Kidney epithelial cell (primary cell): ENCODE results near the gene MDP1. TPM values are rescaled to one million over a fixed set of nuclear protein-coding genes. Genes with fewer than 3 reads are reported as not detected.

ENCODE experiments used
- DNase-seq: peaks from one replicate; pipeline ENCODE4 v3.0.0-alpha.2; 2010; ENCODE audit warnings: low read depth
- H3K27me3 ChIP-seq: 2 replicates; pipeline ENCODE4 v1.6.0; 2011; ENCODE audit warnings: low read length; ENCODE audit not compliant: control insufficient read depth, insufficient read depth
- H3K36me3 ChIP-seq: 2 replicates; pipeline ENCODE4 v1.5.1; 2011; ENCODE audit warnings: low read length; ENCODE audit not compliant: control insufficient read depth, insufficient read depth
- H3K4me3 ChIP-seq: 2 replicates; pipeline ENCODE4 v1.5.1; 2011; ENCODE audit warnings: low read depth, mild to moderate bottlenecking, control low read depth, low read length
- total RNA-seq: library from RNA; depleted of rRNA; stranded (reverse); fragments of >200 nt; gene quantifications from 2 replicates; pipeline ENCODE4 v1.2.3, GENCODE V29; 2015
- TF ChIP-seq, protein P1 (sequence below): IDR thresholded peaks from 2 replicates; pipeline ENCODE4 v1.5.1; 2011; ENCODE audit warnings: mild to moderate bottlenecking, moderate library complexity, low read length, control low read depth, inconsistent platforms; ENCODE audit not compliant: insufficient read depth, poor library complexity, severe bottlenecking

Gene MDP1
- 11.8 and 19.9 TPM in 2 replicates for total RNA-seq

DNA sequence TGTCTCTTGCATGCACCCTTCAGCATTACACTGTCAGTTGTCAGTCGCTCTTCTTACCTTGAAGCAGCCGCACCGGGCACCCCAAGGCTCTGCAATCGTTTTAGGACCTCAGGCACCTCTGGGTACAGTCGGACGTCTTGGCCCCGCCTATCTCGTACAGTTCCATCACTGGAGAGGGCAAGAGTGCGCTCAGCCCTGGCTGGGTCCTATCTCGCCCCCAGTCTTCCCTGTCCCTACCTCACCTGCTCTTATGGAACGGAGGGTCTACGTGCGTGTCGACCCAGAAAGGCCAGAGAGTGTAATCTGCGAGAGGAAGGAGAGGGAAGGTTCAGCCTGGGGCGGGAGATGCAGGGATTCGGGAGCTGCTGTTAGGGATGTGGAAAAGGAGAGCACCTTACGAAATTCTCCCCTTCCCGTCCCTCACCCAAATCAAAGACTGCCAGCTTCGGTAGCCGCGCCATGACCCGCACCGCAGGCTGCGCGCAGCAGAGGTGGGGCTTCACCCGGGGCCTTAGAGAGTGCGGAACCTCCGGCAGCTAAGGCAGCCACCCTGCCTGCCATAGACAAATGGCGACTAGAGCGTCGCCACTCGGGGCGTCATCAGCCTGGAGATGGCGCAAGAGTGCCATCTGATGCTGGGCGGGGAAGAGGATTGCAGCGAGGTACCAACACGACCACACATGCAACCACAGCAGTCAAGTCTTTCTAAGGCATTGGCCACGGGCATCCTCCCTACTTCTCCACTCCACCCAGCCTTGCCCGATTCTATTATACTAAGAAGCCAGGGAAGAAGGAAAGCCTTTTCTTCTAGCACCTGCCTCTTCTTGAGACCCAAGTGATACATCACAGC is at the start of gene MDP1:
TSS of gene MDP1 (minus strand) at position 572 of the 850 bp plus-strand sequence. CDS start at position 461, 111 bp downstream.
- TF ChIP-seq, protein P1, sequence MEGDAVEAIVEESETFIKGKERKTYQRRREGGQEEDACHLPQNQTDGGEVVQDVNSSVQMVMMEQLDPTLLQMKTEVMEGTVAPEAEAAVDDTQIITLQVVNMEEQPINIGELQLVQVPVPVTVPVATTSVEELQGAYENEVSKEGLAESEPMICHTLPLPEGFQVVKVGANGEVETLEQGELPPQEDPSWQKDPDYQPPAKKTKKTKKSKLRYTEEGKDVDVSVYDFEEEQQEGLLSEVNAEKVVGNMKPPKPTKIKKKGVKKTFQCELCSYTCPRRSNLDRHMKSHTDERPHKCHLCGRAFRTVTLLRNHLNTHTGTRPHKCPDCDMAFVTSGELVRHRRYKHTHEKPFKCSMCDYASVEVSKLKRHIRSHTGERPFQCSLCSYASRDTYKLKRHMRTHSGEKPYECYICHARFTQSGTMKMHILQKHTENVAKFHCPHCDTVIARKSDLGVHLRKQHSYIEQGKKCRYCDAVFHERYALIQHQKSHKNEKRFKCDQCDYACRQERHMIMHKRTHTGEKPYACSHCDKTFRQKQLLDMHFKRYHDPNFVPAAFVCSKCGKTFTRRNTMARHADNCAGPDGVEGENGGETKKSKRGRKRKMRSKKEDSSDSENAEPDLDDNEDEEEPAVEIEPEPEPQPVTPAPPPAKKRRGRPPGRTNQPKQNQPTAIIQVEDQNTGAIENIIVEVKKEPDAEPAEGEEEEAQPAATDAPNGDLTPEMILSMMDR = peak; percentile 66
- Histone ChIP-seq H3K36me3 (peaks cover 3% of the 10 kb centered on the region), H3K27me3 (no peaks in the 10 kb centered on the region), H3K4me3 (peak within 1 kb of the TSS; percentile 70)
- DNase-seq = peak; percentile 56

DNA sequence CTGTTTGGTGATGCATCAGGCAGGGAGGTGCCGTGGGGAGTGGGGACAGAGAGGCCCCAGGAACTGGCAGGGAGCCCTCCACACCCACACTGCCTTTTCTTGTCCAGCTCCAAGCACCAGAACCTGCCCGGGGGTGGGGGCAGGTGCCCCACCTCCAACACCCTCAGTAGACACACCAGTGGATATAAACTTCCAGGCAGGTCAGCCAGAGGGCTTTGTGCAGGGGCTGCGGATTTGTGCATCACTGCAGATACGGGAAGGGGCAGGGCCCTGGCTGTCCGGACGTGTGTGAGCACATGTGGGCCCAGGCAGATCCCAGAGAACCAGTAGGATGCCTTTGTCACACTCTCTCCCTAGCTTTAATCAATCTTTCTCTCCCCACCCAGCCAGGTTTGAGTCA is 48.4 kb upstream of the MDP1 start:
- peaks cover 2% of the 10 kb centered on the region for H3K36me3 ChIP-seq
- DNase-seq = no peak
- H3K27me3 ChIP-seq = no peaks in the 10 kb centered on the region
- no peak overlapping the region for H3K4me3 ChIP-seq
- TF ChIP-seq, protein P1 = no peak

DNA sequence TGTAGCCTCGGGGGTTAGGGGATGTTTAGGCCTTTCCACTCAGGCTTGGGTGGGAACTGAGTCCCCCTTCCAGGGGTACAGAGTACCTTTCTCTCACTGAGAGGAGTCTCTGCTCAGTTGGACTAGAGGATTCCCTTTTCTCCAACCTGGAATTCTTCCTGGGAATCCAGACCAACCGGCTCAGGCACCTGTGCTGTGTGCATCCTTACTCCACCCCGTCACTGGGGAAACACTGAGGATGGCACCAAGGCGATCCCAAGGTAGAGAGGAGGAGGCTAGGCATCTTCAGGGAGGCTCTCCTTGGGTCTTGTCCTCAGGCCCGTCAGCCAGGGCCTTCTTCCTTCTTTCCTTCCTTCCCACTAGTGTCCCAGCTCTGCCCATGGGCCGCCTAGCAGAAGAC is 48.0 kb upstream of the MDP1 start:
- Histone ChIP-seq H3K27me3 (no peaks in the 10 kb centered on the region), H3K36me3 (peaks cover 1% of the 10 kb centered on the region), H3K4me3 (no peak overlapping the region)
- no peak for DNase-seq
- TF ChIP-seq, protein P1 = no peak

DNA sequence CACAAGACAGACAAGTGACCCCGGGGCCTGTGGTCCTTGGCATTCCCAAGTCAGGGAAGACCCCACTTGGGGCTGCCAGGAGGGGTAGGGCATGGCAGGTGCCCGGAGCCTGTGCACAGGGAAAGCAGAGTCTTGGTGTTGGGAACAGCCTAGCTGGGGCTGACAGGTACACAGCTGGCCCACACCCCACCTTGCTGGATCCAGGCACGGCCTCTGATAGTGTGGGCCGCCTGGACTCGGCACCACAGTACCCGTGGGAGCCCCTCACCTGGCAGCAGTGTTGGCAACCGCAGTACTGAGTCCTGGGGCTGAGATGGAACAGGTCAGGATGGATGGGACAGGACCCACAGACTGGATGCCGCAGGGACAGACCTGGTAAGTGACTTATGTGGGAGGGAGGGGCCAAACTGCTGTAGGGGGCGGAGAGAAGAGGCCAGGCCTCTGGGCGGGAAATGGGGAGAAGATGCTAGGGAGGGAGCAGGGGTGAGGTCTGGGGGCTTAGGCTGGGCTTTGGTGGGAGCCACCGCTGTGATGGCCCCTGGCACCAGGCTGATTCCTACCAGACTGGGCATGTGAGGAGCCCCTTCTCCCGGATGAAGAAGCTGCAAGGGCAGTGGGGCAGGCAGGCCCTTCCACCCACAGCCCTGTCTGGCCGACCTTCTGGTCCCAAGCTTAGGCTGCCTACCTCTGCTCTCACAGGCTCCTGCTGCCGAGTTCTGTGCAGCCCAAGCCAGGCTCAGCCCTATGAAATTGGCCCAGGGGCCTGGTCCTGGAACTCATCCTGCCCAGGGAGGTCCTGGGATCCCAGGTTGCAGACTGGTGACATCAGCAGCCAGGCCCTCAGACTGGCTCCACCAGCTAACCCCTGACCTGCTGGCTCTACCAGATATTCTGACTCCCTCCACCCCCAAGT is 47.2 kb upstream of the MDP1 start, which contains the start of gene TGM1:
TSS of gene TGM1 (minus strand) at position 357 of the 913 bp plus-strand sequence. CDS start 825 bp downstream, outside the sequence.
- TF ChIP-seq, protein P1 = no peak
- H3K4me3 ChIP-seq = no peak within 1 kb of the TSS
- no peak for DNase-seq
- peaks cover 1% of the 10 kb centered on the region for H3K36me3 ChIP-seq
- H3K27me3 ChIP-seq = no peaks in the 10 kb centered on the region

DNA sequence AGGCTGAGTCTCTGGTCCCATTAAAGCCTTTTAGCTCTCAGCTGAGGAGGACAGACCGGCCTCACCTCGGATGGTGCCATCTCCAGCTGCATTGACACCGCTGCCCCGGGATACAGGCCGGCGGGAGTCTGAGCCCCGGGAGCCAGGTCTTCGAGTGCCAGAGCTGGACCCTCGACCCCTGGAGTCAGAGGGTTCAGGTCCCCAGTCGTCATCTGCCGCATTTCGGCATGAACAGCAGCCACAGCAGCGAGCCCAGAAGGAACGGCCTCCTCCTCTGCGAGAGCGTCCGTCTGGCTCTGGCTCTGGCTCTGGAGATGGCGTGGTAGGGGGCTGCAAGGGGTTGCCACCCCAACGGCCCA is 46.1 kb upstream of the MDP1 start:
- TF ChIP-seq, protein P1 = no peak
- no peaks in the 10 kb centered on the region for H3K27me3 ChIP-seq
- no peak overlapping the region for H3K4me3 ChIP-seq
- DNase-seq = no peak
- H3K36me3 ChIP-seq = peaks cover 1% of the 10 kb centered on the region
